ENCODE data around the gene ZC3H18.

Gene ZC3H18

GRCh38 chr16:88533381-88533917 lies 36.8 kb upstream of the ZC3H18 start:
- no peak for DNase-seq

- peak; percentile 77 for DNase-seq
Observed at GRCh38 chr16:88533932-88534637, 36.1 kb upstream of the ZC3H18 start.

- no peak for DNase-seq
Observed at GRCh38 chr16:88534638-88535190, 35.5 kb upstream of the ZC3H18 start.

GRCh38 chr16:88535191-88535856 lies 34.9 kb upstream of the ZC3H18 start:
- DNase-seq: no peak

- DNase-seq: no peak
Observed at GRCh38 chr16:88535857-88536222, 34.4 kb upstream of the ZC3H18 start.

GRCh38 chr16:88536510-88536909 lies 33.7 kb upstream of the ZC3H18 start:
- no peak for DNase-seq

- DNase-seq: no peak
Observed at GRCh38 chr16:88536971-88537751, 33.0 kb upstream of the ZC3H18 start.

GRCh38 chr16:88537859-88538258 lies 32.3 kb upstream of the ZC3H18 start:
- DNase-seq: no peak

GRCh38 chr16:88538366-88539060 lies 31.7 kb upstream of the ZC3H18 start:
- DNase-seq: no peak

GRCh38 chr16:88539261-88539651 lies 30.9 kb upstream of the ZC3H18 start:
- no peak for DNase-seq

GRCh38 chr16:88539652-88540345 lies 30.4 kb upstream of the ZC3H18 start:
- no peak for DNase-seq

GRCh38 chr16:88540346-88540977 lies 29.7 kb upstream of the ZC3H18 start:
- no peak for DNase-seq

GRCh38 chr16:88541831-88542616 lies 28.2 kb upstream of the ZC3H18 start:
- DNase-seq: no peak

GRCh38 chr16:88543230-88543813 lies 26.9 kb upstream of the ZC3H18 start:
- no peak for DNase-seq

GRCh38 chr16:88545781-88546180 lies 24.4 kb upstream of the ZC3H18 start:
- DNase-seq: no peak

- DNase-seq: no peak
Observed at GRCh38 chr16:88548131-88548874, 21.9 kb upstream of the ZC3H18 start.

- no peak for DNase-seq
Observed at GRCh38 chr16:88548985-88549384, 21.2 kb upstream of the ZC3H18 start.

GRCh38 chr16:88549671-88550245 lies 20.4 kb upstream of the ZC3H18 start:
- DNase-seq: no peak

- peak; percentile 26 for DNase-seq
Observed at GRCh38 chr16:88550246-88550661, 19.9 kb upstream of the ZC3H18 start.

All from activated effector memory CD4-positive, alpha-beta T cell treated with Interleukin-2 at 50 U/mL for 16 hours (primary cell).